T-helper 22 cell (primary cell): Measurements from ENCODE around the gene SRSF3.
A peak's percentile ranks its signal among the peaks of the same experiment; 100 is the strongest.
"Not testable (repeated sequence)": the region's sequence is repeated elsewhere in the genome, so short reads cannot be mapped to it uniquely, and the experiment has no call there.

Experiments used
- DNase-seq: peaks from one replicate; pipeline ENCODE4 v3.0.0-alpha.2; 2020; ENCODE audit warnings: low read depth

SRSF3 gene

DNA sequence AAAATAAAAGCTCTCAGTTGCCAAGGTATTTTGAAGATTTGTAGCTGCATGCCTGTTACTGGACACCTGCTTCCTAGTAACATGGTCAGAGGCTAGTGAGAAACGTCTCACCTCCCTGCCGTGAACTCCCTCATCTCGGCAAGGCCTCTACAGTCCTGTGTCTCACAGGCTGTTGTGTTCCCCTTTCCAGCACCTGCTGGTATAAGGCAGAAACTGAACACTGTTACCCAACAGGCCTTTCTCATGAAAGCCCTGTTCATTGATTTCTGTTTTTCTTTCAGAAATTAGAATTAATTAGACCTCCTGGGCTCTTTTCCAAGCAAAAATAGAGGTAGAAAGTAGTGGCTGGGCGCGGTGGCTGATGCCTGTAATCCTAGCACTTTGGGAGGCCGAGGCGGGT is 17.6 kb upstream of the SRSF3 start:
- DNase-seq: no peak

DNA sequence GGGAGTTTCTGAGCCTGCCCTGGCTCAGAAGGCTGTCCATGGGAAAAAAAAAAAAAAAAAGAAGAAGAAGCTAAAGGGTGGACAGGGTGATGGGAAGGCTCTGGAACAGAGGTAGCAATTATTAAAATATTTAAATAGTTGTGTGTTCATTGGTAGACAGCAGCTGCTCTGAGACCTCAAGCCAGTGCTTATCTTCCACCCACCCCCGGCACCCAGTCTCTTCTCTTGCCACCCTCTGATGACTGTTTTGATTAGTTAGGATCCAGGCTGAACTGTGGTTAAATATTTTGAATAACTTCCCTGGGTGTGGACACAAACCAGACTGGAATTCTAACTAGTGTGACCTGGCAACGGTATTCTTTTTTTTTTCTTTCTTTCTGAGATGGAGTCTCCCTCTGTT is 16.9 kb upstream of the SRSF3 start:
- no peak for DNase-seq

DNA sequence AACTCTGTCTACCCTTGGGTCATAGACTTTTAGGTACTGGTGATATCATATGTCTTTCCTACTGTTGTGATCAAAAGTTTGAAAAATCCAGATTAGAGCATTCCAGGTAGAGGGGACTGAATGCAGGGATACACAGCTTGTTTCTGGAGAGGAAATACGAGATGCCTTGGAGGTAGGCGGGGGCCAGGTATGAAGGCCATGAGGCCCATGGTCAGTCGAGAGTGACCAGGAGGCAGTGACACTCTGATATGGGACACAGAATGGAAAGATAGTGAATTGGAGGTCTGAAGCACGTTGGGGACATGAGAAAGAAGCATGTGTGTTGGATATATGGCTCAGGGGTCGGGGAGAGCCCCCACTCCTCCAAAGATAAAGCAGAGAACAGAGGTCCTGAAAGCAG is 16.1 kb upstream of the SRSF3 start:
- DNase-seq: no peak

DNA sequence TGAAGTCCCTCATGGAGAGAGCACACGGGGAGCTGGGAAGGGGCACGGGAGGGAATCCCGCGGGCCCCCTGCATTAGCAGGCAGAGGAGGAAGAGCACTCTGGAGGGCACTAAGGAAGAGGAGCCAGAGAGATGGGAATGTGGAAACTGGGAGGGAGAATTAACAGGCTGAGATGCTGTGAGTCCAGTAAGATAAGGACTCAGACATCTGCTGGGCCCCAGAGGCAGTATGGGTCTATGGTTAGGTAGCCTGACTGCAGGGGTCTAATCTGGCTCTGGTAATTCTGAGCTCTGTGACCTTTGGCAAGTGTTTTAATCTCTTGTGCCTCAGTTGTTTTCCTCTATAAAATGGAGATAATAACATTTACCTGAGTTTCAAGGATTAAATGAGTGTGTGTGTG is 15.7 kb upstream of the SRSF3 start:
- no peak for DNase-seq

DNA sequence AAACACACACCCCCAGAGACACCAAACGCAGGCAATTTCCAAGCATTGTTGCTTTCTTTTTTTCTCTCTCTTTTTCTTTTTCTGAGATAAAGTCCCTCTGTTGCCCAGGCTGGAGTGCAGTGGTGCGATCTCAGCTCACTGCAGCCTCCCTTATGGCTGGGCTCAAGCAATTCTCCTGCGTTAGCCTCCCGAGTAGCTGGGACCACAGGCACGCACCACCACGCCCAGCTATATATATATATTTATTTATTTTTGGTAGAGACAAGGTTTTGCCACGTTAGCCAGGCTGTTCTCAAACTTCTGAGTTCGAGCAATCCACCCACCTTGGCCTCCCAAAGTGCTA is 14.0 kb upstream of the SRSF3 start:
- DNase-seq: no peak

DNA sequence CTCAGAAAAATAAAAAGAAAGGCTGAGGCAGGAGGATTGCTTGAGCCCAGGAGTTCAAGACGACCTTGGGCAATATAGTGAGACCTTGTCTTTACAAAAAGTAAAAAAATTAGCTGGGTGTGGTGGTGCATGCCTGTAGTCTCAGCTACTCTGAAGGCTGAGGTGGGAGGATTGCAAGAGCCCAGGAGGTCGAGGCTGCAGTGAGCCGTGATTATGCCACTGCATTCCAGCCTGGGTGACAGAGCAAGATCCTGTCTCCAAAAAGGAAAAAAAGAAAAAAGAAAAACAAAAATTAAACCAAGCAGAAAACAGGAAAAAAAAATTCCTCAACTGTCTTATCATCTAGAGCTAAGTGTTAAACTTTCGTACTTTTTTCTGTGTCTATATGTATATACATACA is 12.4 kb upstream of the SRSF3 start:
- DNase-seq: no peak

DNA sequence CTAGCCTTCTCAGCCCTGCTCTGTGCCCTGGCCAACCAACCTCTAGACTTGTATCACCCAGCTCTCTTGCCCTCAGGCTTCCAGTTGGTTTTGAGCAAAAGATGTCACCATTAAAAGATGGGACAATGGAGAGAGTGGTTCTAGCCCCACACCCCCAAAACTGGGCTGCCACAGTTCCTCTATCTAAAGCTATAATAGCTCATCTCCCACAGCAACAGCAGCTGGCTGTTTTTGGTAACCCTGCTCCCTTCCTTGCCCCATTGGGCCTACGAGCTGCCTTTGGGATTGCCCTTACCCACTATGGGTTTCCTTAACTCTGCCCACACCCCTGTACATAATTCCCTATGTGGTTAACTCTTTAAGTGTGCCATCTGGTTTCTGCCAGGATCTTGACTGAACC is 7.6 kb upstream of the SRSF3 start:
- DNase-seq: no peak

DNA sequence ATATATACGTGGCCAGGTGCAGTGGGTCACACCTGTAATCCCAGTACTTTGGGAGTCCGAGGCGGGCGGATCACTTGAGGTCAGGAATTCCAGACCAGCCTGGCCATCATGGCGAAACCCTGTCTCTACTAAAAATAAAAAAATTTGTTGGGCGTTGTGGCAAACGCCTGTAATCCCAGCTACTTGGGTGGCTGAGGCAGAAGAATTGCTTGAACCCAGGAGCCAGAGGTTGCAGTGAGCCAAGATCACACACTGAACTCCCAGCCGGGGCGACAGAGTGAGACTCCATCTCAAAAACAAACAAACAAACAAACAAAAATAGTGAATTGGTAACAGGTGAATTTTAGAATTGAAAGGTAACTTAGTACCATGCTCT is 5.1 kb upstream of the SRSF3 start:
- not testable (repeated sequence) for DNase-seq

DNA sequence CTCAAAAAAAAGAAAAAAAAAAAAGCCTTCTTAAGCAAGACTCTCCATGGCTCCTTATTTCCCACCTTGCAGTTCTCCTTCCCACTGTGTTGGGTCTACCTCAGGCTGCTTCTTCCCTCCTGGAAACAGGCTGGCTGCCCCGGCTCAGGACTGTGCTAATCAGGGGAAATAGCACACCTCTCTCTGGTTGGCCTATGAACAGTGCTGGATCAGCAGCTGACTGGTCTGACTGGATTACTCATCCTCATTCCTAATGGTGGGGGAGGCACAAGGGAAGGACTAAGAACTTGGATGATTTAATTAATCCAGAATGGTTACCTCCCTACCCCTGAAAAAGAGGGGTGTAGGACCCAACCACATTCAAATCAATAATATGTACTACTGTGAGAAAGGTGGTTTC is 3.9 kb upstream of the SRSF3 start:
- DNase-seq: no peak

DNA sequence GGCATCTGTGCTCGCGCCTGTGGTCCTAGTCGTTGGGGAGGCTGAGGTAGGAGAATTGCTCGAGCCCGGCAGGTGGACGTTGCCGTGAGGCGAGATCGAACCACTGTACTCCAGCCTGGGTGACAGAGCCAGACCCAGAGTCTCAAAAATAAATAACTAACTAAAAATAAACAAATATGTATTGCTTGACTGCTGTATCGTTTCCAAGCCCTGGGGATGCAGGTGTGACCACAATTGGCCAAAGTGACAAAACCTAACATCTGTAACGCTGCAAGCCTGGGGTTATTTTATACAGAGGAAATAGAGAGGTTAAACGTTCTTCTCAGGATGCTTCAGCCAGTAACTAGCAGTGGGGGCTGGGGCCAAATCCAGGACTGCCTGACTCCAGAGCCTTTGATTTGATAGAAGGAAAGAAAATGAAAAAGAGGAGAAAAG is 1.9 kb upstream of the SRSF3 start:
- DNase-seq: no peak

DNA sequence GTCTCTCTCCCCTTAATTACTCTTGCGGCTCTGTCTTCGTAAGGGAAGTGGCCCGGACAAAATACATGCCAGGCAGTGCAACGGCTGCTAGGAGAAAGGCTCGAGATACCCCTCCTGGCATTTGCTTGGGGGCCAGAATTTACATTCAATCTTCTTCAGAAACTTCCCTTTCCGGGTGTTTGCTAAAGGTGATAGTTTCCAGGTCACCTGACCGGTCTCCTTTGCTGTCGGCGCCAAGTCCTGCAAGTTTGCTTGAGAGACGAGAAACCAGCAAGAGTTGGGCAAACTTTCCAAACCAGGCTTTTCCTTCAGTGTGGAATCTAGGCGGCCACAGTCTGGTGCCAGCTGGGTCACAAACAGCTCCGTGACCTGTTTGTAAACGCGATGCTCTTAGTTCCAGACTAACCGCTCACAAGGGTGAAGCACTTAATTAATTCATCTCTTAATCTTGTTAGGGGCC is 563 bp upstream of the SRSF3 start:
- DNase-seq: peak; percentile 27

DNA sequence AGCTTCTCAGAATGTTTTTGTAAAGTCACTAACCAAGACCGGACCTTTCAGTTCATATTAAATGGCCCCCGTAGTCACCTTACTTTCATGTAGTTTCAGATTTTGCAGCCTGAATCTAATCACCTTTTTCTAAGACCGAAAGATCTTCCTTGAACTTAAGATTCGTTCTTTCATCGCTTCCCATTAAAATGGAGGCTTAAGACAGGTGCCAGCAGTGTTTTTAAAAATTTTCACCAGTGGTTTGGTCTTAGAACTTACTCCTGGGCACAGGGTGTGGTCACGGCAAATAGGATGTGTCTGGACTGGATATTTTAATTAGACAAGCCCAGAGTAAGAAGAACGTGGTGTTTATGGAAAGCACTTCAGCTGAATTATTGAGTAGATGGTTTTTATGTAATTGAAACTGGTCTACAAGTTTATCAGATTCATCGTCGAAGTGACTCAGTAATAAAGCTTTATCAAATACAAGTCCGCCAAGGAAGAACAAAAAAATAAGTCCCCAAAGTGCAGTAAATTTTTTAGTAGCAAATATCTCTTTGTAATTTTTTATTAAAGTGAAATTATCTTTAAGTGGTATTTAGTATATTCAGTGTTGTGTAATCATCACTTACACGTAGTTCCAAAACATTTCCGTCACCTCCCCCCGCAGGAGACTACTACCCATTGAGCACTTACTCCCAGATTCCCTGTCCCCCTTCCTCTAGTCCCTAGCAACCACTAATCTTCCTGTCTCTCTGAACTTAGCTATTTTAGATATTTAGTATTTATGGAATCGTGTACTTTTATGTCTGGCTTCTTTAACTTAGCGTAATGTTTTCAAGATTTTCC is 868 bp downstream of the SRSF3 start:
- no peak for DNase-seq

DNA sequence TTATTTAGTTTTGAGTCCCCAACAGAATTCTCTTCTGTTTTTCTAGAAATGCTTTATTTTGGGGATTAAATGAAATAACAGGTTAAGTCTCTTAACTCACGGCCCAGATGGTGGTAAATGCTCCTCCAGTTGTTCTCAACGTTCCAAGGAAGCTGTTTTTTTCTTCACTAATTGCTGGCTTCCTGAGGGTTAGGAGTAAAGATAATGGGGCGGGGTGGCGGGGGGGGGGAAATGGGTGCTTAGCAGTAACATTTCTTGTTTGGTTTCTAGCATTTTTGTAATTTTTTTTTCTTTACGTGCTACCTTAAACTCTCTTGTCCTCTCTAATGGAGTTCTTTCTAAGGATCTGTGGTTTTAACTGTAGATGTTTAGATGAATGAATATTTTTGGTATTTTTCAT is 2.2 kb downstream of the SRSF3 start:
- DNase-seq: no peak

DNA sequence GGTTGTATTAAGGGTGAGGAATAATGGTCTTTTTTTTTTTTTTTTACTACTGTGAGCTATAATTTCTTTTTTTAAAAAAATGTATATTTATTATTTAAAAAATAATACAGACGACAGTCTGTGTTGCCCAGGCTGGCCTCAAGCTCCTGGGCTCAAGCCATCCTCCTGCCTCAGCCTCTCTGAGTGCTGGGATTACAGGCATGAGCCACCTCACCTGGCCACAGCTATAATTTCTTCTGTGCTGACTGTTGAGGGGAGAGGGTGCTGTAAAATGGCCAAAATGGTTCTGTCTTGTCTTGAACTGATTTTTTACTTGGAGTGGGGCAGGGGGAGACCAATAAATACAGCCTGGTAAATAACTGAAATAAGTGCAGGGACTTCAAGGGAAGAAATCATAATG is 3.6 kb downstream of the SRSF3 start:
- DNase-seq: no peak

DNA sequence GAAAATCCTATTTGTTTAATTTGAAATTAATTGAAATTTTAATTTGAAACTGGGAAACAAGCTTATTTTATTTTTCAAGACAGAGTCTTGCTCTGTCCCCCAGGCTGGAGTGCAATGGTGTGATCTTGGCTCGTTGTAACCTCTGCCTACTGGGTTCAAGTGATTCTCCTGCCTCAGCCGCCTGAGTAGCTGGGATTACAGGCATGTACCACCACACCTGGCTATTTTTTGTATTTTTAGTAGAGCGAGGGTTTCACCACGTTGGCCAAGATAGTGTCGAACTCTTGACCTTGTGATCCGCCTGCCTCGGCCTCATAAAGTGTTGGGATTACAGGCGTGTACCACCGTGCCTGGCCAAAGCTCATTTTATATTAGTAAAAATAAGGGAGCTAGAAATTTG is 4.2 kb downstream of the SRSF3 start:
- no peak for DNase-seq

DNA sequence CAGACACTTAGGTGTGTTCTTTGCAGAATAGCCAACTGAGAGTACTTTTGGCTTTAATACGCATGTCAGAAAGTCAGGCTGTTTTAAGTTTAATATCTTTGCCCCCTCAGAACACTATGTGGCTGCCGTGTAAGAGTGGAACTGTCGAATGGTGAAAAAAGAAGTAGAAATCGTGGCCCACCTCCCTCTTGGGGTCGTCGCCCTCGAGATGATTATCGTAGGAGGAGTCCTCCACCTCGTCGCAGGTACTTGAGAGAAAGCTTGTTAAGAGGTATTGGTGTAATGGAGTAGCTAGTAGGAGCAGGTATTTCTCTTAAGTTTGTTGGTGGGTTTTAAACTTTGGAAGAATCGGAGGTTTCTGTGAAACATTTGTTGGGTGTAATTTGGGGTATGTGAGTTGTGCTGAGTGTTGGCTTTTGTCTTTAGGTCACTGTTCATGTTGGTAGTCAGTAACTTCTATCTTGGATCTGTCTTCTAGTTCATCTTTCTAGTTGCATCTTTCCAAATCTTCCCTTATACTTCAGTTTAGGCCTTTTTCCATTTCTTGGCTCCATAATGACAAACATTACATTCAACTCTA is 4.7 kb downstream of the SRSF3 start:
- DNase-seq: no peak

DNA sequence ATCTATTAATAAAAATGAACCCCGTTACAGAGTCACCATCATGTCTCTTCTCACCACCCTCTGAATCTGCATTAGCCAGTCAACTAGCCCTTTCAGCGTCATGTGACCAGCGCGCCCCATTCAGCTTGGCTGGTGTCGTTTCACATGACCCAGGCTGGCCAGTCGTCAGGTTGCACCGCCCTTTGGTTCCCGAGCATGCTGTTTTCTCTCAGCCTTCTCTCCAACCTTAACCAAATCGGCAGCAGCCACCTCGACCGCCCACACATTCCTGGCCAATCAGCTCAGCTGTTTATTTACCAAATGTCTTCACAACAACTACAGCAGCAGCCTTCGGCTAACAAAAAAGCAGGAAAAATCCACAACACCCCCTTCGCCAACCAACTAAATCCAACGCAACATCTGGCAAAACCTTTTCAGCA is 5.6 kb downstream of the SRSF3 start:
- peak; percentile 50 for DNase-seq

DNA sequence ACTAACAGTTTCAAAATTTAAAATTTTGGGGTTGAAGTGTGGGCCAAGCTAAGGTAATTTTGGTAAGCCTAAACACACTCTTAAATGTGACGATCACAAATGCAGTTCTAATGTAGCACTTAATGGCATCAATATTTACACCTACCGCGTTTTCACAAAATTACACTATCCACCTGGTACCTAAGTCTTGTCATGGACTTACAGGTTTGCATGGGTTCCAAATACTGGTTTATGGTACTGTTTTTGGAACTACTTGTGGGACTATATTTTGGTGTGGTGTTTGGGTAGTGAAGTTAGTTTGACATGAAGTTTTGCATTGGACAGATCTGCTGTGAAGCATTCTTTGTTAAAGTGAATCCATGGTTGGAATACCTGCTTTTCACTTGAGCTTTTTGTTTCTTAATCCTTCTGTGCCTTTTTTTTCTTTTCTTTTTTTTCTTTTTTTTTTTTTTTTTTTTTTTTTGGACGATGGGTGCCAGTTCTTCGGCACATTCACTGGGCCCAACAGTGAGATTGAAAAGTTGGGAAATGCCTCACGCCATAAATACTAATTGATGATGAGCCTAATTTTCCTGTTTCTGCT is 6.5 kb downstream of the SRSF3 start:
- DNase-seq: no peak

DNA sequence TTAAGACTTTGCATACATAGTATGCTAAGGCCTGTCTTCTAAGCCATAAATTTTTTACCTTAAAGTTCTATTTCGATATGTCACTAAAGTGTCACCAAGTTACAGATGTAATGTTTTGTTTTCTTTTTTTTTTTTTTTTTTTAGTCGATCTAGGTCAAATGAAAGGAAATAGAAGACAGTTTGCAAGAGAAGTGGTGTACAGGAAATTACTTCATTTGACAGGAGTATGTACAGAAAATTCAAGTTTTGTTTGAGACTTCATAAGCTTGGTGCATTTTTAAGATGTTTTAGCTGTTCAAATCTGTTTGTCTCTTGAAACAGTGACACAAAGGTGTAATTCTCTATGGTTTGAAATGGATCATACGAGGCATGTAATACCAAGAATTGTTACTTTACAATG is 7.7 kb downstream of the SRSF3 start:
- not testable (repeated sequence) for DNase-seq

DNA sequence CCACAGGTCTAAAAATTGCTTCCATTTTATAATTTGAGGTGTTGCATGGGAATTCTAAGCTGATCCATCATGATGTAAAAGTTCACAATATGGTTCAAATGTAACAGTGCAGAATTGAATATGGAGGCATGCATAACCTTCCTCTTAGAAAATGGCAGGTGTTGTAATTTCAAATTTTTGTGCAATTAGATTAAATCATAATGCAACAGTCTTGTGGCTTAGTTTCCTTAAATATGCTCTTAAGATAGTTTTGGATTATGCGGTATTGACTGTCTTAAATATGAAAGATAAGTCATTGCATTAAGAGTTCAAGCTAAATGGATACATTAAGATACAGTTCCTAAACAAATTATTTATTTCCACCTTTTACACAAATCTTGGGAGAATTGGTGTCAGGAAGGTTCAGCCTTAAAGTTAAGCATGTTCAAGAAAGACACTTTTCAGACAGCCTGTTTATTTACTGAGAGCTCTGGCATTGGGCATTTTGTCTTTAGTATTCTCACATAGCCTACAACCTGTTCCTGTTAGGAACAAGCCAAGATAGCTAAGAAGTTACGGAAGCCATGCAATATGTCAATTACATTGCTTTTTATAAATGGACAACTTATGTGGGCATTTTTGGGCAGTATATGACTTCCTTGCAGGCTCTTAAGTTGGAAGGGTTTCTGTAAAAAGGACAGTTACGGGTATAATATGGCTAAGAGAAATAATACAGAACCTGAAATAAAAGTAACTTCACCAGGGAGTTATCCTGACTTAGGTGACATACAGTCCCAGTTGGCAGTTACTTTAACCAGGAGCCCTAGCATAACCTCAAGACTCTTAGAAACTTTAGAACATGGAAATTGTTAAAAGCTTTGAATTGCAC is 9.3 kb downstream of the SRSF3 start:
- DNase-seq: no peak

DNA sequence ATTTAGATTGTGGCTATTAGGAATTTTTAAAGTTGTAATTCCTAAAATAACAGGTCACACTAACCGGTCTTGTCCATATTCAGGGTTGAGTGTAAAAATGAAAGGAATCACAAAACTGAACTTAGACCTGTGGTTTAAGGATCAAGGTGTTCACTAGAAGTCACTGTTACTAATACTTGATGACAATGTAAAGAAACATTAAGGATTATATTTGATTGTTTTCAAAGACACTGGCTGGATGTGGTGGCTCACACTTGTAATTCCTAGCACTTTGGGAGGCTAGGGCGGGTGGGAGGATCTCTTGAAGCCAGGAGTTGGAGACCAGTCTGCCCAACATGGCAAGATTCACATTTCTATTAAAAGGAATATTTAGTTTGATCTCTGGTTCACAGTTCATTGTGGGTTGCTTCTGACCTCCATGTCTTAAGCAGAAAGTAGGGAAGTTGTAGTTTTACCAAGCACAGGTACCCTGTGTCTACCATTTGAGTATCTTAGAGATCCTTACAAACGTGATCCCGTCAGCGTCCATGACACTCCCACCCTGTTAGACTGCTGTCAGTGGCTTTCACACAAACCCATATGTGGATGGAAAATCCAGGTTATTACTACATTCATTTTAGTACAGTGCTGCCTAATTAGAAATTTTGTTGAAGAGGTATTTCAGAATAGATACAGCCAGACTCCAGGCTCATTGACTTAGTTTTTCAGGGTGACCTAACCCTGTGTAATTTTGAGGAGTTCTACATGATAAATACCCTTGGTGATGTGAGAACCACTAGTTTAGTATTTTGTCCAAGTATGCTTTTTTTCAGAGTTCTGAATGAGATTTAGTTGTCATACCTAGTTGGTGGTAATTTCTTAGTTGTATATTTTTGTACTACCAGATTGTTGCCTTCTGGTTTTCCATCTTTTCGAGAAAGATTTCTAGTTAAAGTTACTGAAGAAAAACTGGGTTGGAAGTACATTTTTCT is 10.2 kb downstream of the SRSF3 start:
- no peak for DNase-seq
